Spleen (tissue), 11 donors: ENCODE measurements around the gene TLX2. TPM values are rescaled to one million over a fixed set of nuclear protein-coding genes. Genes with fewer than 3 reads are reported as not detected.

Source experiments
- DNase-seq: peaks from one replicate; pipeline ENCODE4 v3.0.0-alpha.2; 2020
- H3K27ac ChIP-seq, 8 donors: fragments of 200-600 bp; sonication (generic) in 7 of 8; 1 replicate in 4 of 8; 2 replicates in 4 of 8; pipeline versions ENCODE4 v1.5.0 to v1.8.0; 2016 to 2021; ENCODE audit warnings: inconsistent platforms in 4 of 8, mild to moderate bottlenecking in 4 of 8, moderate library complexity in 1 of 8
- H3K27me3 ChIP-seq, 7 donors: fragments of 200-600 bp; sonication (generic) in 6 of 7; replicated peaks in 1 of 7; 1 replicate in 4 of 7; 2 replicates in 3 of 7; pipeline versions ENCODE4 v1.5.0 to v1.8.0; 2016 to 2021; ENCODE audit warnings: inconsistent platforms in 3 of 7, mild to moderate bottlenecking in 1 of 7
- H3K36me3 ChIP-seq, 6 donors: fragments of 200-600 bp; sonication (generic) in 5 of 6; 1 replicate in 4 of 6; 2 replicates in 2 of 6; pipeline versions ENCODE4 v1.5.0 to v1.8.0; 2016 to 2021; ENCODE audit warnings: inconsistent platforms in 2 of 6
- H3K4me1 ChIP-seq, 6 donors: fragments of 200-600 bp; sonication (generic) in 5 of 6; 1 replicate in 3 of 6; 2 replicates in 3 of 6; pipeline versions ENCODE4 v1.5.0 to v1.8.0; 2016 to 2021; ENCODE audit warnings: inconsistent platforms in 3 of 6
- H3K4me3 ChIP-seq, 8 donors: fragments of 200-600 bp; sonication (generic) in 7 of 8; 1 replicate in 4 of 8; 2 replicates in 4 of 8; pipeline versions ENCODE4 v1.5.0 to v1.8.0; 2016 to 2021; ENCODE audit warnings: inconsistent platforms in 4 of 8, mild to moderate bottlenecking in 4 of 8, moderate library complexity in 2 of 8
- H3K9me3 ChIP-seq, 8 donors: fragments of 200-600 bp; sonication (generic) in 7 of 8; 1 replicate in 4 of 8; 2 replicates in 4 of 8; pipeline versions ENCODE4 v1.5.0 to v1.8.0; 2016 to 2021; ENCODE audit warnings: inconsistent platforms in 4 of 8
- CTCF ChIP-seq, 11 experiments: fragments of 200-600 bp in 7 of 11; fragments of 450-650 bp in 4 of 11; sonication (generic) in 4 of 11; IDR thresholded peaks in 8 of 11; conservative IDR thresholded peaks in 3 of 11; 1 replicate in 7 of 11; 2 replicates in 4 of 11; pipeline versions ENCODE4 v1.4.0 to v1.8.0; 2016 to 2021; ENCODE audit warnings: antibody characterized with exemption in 11 of 11, inconsistent platforms in 4 of 11, mild to moderate bottlenecking in 1 of 11
- POLR2A ChIP-seq, 3 donors: fragments of 450-650 bp; IDR thresholded peaks; one replicate each; pipeline ENCODE4 v1.5.1; 2017; ENCODE audit warnings: antibody characterized with exemption in 3 of 3, mild to moderate bottlenecking in 1 of 3
- POLR2AphosphoS5 ChIP-seq, 3 donors: sonication (generic); formaldehyde crosslinking; IDR thresholded peaks; one replicate each; pipeline ENCODE4 v1.5.1; 2017; ENCODE audit warnings: antibody characterized with exemption in 3 of 3
- WGBS, 5 donors: extraction: QIAGEN DNeasy Blood & Tissue Kit in 3 of 5; methylation state at CpG; one replicate each; pipeline versions ENCODE4 v1.1.5 to v1.1.7; 2013 to 2018; 5-methylcytosine and 5-hydroxymethylcytosine counted together
- intact Hi-C: fragments of 100-400 bp; cut with DNase I; formaldehyde crosslinking; loops from one replicate; pipeline ENCODE4 v1.15.0; 2023; ENCODE audit warnings: low total_unique reads
- polyA plus RNA-seq, 3 donors: library from polyadenylated mRNA; stranded (reverse); fragments of 200-250 nt; gene quantifications; one replicate each; pipeline ENCODE4 v1.2.1, GENCODE V29; 2013
- total RNA-seq, 7 donors: library from RNA; depleted of rRNA in 3 of 7; stranded (reverse); fragments of >200 nt in 3 of 7; fragmentation: NEBNext Ultra II Directional in 4 of 7; extraction: Animal tissue kit (Norgen Biotek cat#: 25700) in 4 of 7; gene quantifications; one replicate each; pipeline versions ENCODE4 v1.1.0 to v1.2.1, GENCODE V29; 2016 to 2021
- donor health status: healthy with polysubstance abuse.
- donor health status: DM: no; HTN: no; CAD: no; lungs with moderate emphysema.
- donor health status: DM: no; HTN: no; CAD: no.
- donor health status: Bipolar disorder and iron deficiency.
- donor health status: healthy.
- donor health status: DM: no; HTN: no; CAD: no.
- donor health status: DM: yes; HTN: yes; CAD: no.

TLX2 gene
- total and polyA plus RNA-seq, 10 donors, result 0.04 to 0.05 TPM; not detected in 8

- 91 to 98% (median 94%) methylated on average over 9 of the region's 9 CpGs for WGBS, 5 donors
- no peak overlapping the region for H3K4me3 ChIP-seq
- peaks cover 5 to 97% (median 60%) of the 10 kb centered on the region in 6 donors for H3K36me3 ChIP-seq
- H3K27ac ChIP-seq, result no peak overlapping the region
- TF ChIP-seq POLR2AphosphoS5 (IDR thresholded peaks at IDR 0.05) (no peak), CTCF (IDR thresholded peaks at IDR 0.05 in 8 of 11, conservative IDR thresholded peaks at IDR 0.05 in 3 of 11) (no peak), POLR2A (IDR thresholded peaks at IDR 0.05) (no peak)
- DNase-seq, result peak; percentile 40
- intact Hi-C loops, result no loop called here
- no peaks in the 10 kb centered on the region for H3K9me3 ChIP-seq
- H3K27me3 ChIP-seq, result no peaks in the 10 kb centered on the region
- H3K4me1 ChIP-seq, result peaks cover 5 to 22% (median 8%) of the 10 kb centered on the region in 6 donors
Measured at GRCh38 chr2:74488643-74489481, 25.4 kb upstream of the TLX2 start.

GRCh38 chr2:74489906-74490305, 24.3 kb upstream of the TLX2 start:
- peaks cover 0 to 11% (median 0%) of the 10 kb centered on the region in 6 donors for H3K4me1 ChIP-seq
- TF ChIP-seq CTCF (IDR thresholded peaks at IDR 0.05 in 8 of 11, conservative IDR thresholded peaks at IDR 0.05 in 3 of 11), result no peak
- no peak for TF ChIP-seq POLR2A (IDR thresholded peaks at IDR 0.05)
- no peak for TF ChIP-seq POLR2AphosphoS5 (IDR thresholded peaks at IDR 0.05)
- H3K9me3 ChIP-seq, result no peaks in the 10 kb centered on the region
- H3K4me3 ChIP-seq, result no peak overlapping the region
- peaks cover 5 to 100% (median 63%) of the 10 kb centered on the region in 6 donors for H3K36me3 ChIP-seq
- H3K27me3 ChIP-seq, result no peaks in the 10 kb centered on the region
- H3K27ac ChIP-seq, result no peak overlapping the region
- DNase-seq, result peak; percentile 51
- intact Hi-C loops, result no loop called here
- 86 to 98% (median 94%) methylated on average over 8 to 9 of the region's 9 CpGs for WGBS, 5 donors

- H3K9me3 ChIP-seq, result no peaks in the 10 kb centered on the region
- peaks cover 5 to 80% (median 55%) of the 10 kb centered on the region in 6 donors for H3K36me3 ChIP-seq
- peaks cover 0 to 3% (median 0%) of the 10 kb centered on the region in 7 donors for H3K27me3 ChIP-seq
- peak; percentile 56 for DNase-seq
- H3K4me1 ChIP-seq, result peaks cover 0 to 4% (median 0%) of the 10 kb centered on the region in 6 donors
- H3K27ac ChIP-seq, result no peak overlapping the region
- WGBS, 5 donors, result 93 to 96% (median 95%) methylated on average over 12 of the region's 12 CpGs
- intact Hi-C loops, result no loop called here
- no peak overlapping the region for H3K4me3 ChIP-seq
- TF ChIP-seq POLR2A (IDR thresholded peaks at IDR 0.05) (no peak), CTCF (IDR thresholded peaks at IDR 0.05 in 8 of 11, conservative IDR thresholded peaks at IDR 0.05 in 3 of 11) (no peak), POLR2AphosphoS5 (IDR thresholded peaks at IDR 0.05) (no peak)
Measured at GRCh38 chr2:74491648-74492544, 22.4 kb upstream of the TLX2 start.
